EH (cell line): Measurements from ENCODE around the gene COQ10A.
"Not testable (repeated sequence)": the region's sequence is repeated elsewhere in the genome, so short reads cannot be mapped to it uniquely, and the experiment has no call there.

Experiments used
- DNase-seq: peaks from one replicate; pipeline ENCODE4 v3.0.0-alpha.2; 2015; ENCODE audit warnings: low read depth

Gene COQ10A

DNA sequence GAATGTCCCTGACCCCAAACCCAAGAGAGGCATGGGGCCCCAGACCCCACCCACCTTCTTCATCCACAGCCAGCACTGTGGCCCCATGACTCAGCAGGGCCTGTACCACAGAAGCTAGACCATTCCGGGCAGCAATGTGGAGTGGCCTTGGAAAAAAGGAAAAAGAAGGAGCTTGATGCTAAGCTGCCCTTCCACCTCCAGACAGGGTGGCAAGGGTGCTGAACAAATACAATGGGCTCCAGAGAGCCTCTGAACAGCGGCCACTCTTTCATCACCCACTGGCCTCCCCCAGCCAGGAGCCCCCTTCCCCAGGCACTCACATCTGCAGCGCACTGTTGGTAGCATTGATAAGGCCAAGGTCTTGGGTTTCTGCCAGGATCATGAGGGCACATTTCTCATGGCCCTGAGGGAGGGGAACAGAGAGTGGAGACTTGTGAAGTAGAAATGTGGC lies 23.0 kb upstream of the COQ10A start:
- DNase-seq, result no peak

DNA sequence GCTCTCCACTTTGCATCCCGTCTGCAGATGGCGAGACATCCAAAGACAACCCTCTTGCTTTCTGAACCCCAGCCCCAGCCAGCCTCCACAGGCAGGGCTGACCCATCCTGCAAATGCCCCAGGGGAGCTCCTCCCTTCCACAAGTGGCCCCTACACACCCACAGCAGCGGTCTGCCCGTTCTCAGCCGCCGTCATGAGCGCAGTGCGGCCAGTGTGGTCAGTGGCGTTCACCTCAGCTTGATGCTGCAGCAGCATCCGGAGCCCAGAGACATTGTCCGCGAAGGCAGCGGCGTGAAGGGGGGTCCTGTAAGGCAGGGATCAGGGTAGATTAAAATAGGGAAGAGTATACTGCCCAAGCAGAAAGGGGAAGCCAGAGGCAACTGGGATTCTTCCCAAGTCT lies 22.2 kb upstream of the COQ10A start:
- no peak for DNase-seq

DNA sequence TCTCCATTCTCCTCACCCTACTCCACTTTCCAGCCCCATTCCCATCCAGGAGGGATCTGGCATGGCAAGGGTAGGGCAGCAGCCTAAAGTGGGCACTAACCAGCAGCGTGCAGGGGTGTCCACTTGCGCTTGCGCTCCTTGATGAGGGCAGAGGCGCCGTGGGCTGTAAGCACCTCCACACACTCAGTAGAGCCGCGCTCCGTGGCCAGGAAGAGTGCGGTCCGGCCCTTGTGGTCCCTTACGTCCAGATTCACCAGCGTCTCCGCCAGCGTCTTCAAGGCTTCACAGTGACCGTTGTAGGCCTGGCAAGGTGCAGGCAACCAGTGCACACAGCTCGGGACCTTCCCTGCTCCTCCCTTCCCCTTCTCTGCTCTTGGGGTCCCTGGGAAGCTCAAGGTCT lies 18.8 kb upstream of the COQ10A start:
- DNase-seq, result no peak

DNA sequence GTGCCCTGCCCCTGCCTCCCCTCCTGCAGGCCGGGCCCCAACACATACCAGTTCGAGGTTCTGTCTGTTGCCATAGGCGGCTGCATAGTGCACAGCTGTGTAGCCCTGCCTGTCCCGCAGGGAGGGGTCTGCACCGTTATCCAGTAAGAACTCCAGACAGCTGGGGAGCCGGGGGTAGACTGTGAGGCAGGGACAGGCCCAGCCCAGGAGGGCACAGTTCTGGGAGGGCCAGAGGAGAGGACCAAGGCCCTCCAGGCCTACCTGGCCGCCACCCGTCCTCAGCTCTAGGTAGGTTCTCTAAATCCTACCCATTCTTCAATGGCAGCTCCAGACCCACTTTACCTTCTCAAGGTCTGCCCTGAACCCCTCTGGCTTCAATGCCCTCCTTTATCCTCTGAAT lies 18.0 kb upstream of the COQ10A start:
- DNase-seq, result no peak

DNA sequence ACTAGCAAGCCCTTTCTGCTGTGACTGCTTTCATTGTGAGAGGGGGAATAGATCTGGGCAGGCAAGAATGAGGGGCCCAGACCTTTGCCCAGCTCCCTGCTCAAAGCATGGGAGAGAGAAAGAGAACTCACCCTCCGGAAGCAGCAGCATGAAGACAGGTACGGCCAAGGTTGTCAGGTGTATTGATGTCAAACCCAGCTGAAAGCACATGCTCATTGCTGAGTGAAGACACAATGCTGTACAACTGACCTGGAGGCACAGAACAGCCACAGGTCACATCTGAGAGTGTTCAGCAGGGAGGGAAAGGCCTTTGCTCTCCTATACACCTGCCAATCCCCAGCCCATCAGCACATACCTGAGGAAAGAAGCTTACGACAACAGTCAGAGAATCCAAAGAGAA lies 14.1 kb upstream of the COQ10A start:
- no peak for DNase-seq

DNA sequence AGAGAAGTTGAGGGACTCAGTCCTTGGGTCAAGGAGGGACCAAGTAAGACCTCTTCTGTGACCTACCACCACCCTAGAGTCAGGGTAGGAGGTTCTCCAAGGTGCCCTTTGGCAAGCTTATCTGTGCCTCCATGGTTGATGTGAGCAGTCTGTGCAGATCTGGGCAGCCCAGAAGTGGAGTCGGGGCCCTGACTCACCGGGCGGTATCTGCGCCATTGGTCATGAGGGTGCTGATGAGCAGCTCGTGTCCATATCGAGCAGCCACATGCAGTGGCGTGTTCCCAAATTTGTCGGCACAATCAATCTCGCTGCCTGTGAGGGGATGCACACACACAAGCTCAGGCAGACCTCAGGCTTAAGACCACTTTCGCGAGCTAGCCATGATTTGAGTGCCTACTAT lies 13.7 kb upstream of the COQ10A start:
- no peak for DNase-seq

DNA sequence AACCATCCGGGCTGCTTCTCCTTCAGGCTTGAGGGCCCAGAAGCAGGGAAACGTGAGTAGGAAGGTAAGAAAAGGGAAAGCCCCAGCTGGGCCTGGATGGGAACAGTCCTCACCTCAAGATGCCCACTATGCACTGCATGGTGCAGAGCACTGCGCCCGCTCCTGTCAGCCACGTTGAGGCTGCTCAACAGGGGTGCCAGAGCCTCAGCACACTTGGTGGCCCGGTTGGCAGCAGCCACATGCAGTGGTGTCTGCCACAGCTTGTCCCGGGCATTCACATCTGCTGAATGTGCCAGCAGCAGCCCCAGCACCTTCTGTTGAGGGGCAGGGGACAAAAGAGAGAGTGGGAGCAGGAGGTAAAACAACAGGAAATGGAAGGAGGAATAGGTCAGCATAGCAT lies 11.1 kb upstream of the COQ10A start:
- no peak for DNase-seq

DNA sequence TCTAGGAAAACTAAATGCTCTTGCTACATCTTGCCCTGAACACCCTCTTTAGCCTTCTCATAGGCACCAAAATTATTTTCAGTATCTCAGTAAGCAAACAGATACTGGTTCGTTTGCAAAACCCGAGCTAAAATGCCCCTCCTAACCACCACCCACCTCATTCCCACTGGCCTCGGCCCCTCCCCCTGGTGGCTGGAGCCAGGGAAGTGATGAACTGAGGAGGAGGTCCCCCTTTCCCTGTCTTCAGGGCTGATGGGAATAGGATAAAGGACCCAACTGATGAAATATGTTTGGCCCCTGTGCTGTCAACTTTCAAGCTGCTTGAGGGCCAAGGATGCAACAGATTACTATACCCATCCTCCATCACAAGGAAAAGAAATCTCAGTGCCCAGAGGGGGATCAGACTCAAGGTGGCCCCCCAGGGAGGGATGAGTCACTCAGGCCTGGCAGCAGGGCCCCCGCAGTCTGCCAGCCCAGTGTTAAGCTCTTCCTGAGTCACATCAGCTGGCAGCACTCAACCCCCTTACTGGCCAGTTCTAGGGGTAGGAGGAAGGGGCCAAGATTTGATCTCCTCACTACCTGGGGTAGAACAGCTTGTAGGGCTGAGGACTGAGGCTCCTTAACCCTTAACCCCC lies 10.3 kb upstream of the COQ10A start:
- DNase-seq, result peak; percentile 67

DNA sequence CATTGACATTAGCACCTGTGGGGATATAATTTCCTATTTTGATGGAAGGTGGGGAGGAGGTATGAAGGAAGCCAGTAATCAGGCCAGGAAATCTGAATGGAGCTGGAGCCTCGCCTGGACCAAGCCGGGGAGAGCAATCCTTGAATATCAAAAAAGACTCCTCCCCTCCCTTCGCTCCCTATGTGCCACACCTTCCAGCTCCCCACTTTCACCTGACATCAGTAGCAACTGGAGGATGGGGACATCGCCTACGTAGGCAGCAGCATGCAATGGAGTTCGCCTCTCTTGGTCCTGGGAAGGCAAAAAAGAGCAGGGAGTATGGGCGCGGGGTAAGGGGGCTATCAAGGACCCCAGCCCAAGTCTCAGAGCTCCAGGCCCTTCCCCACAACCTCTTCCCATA lies 9.7 kb upstream of the COQ10A start:
- DNase-seq, result no peak

DNA sequence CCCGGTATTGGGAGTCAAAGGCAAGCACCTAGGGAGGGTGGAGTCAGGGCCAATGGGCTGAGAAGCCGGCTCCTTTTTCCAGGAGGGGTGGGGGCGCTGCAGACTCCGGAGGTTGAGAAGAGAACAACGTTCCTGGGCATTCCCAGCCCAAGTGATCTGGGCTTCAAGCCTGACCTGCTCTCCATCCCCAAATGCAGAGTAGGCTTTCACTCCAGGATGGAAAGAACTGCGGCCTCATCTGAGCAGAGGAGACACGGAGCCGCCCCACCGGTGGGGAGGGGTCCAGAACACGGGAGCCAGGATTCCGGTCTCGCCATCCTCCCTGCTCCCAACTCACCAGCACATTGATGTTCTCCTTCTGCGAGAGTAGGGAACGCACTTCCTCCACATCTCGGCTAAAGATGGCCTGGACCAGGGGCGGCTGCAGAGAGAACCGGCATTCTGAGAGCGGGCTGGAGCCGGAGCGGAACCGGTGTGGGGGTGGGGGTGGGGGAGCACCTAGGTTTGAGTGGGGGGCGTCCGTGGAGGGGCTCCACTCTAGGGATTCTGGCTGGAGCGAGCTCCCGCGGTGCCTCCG lies 9.2 kb upstream of the COQ10A start:
- DNase-seq, result peak; percentile 50

DNA sequence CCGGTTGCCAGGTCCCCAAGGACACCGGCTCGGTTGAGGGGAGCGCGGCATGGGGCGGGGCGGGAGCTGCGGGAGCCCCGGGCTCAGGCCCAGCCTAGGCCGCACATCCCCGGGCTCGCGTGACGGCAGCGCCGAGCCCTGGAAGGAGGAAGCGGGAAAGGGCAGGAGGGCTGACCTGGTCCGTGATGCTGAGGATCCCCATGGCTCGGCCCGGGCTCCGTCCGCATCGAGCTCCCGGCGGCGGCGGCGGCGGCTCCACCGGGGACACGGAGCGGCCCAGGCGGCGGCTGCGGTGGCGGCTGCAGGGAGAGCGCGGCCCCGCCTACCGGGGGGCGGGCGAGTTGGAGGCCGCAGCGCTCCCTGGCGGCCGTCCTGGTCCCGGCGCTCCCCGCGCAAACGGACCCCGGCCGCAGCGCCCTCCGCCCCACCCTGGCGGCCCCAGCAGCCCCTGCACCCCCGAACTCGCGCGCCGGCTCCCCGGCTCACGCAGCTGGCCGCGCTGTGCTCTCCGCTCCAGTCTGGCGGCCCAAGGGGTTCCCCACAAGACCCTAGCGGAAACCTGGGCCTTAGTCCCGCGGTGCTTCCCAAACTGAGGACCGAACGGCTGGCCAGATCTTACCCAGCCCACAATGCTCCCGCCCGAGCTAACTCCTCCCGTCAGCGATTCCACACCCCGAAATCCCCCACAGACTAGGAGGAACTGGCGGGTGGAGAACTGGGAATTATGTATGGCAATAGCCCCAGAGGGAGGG lies 8.5 kb upstream of the COQ10A start, which contains the start of gene ANKRD52:
Gene ANKRD52 (minus strand): TSS at position 317 of the 752 bp plus-strand sequence. CDS start 115 bp downstream, at position 202.
- DNase-seq, result peak; percentile 81

DNA sequence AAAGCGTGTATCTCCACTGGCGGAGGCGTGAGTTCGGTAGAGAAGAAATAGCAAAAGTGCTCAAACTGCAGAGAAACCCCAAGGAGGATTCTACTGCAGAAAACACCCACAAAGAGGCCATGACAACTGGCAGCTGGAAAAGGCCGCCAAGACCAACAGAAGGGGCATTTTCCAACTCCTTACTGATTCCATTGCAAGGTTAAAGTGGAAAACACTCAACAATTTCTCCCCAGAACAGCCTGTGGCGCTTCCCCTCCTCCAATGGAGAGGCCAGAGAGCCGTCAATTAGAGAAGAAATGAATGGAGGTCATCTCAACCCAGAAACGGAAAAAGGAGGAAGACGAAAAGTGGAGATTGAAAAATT lies 7.9 kb upstream of the COQ10A start:
- DNase-seq, result no peak

DNA sequence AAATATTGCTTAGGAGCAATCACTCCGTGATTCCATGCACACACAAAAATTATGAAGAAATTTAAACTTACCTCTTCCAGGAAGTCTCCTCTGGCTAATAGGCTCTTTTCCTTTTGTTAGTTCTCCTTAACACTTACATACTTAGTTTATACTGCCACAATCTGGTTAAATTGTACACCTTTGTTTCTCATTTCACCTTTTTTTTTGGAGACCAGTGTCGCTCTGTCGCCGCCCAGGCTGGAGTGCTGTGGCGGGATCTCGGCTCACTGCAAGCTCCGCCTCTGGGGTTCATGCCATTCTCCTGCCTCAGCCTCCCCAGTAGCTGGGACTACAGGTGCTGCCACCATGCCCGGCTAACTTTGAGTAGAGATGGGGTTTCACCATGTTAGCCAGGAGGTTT lies 6.4 kb upstream of the COQ10A start:
- DNase-seq, result no peak

DNA sequence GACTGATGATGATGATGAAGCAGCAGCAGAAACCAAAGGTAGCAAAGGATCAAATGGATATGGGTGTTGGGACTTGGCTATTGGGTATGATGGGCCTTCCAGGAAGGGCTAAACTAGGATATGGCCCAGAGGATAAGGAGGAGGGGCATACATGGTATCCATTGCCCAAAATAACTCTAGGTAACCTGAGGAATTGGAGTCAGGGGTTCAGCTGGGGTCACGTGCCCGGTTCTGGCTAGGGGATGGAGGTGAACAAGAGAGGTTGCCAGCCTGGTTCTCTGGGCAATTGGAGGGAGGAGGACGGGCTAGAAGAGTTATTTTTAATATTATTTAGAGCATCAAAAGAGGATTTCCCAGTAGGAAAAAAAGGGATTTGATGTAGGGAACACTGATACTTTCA lies 5.8 kb upstream of the COQ10A start:
- DNase-seq, result no peak

DNA sequence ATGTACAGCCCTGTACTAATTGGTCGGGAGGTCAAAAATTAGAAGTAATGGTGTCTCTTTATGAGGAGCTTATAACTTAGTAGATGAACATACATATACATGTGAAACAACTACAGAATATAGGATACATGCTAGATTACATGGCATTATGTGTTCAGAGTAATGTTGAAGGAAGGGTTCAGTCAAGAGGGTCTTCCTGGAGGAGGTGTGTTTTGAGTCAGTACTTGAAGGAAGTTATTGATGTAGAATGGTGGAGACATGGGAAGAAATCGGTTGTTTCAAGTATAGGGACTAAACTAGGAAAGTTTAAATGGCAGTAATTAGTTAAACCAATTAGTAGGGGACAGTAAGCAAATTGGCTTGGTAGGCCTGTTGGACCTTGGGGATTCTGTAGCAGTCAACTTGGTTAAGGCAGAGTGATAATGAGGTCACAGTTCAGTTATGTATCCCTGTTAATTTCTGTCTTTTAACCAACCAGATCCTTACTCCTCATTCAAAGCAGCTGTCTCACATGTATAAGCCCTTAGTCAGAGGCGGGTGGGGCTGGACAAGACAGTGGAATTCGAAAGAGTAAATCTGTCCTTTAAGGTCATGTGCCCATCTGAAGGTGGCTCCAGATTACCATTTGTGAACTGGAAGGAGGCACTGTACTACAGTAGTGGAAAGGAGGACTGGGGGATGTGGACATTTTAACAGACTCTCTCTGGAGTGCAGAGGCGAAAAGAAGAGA lies 5.1 kb upstream of the COQ10A start:
- DNase-seq, result peak; percentile 94

DNA sequence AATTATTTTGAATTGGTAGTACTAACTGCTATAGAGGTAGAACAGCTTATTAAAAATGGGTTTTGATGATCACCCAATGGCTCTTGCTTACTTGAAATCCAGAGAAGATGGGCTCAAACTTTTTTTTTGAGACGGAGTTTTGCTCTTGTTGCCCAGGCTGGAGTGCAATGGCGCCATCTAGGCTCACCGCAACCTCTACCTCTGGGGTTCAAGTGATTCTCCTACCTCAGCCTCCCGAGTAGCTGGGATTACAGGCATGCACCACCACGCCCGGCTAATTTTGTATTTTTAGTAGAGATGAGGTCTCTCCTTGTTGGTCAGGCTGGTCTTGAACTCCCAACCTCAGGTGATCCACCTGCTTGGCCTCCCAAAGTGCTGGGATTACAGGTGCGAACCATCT lies 3.8 kb upstream of the COQ10A start:
- not testable (repeated sequence) for DNase-seq

DNA sequence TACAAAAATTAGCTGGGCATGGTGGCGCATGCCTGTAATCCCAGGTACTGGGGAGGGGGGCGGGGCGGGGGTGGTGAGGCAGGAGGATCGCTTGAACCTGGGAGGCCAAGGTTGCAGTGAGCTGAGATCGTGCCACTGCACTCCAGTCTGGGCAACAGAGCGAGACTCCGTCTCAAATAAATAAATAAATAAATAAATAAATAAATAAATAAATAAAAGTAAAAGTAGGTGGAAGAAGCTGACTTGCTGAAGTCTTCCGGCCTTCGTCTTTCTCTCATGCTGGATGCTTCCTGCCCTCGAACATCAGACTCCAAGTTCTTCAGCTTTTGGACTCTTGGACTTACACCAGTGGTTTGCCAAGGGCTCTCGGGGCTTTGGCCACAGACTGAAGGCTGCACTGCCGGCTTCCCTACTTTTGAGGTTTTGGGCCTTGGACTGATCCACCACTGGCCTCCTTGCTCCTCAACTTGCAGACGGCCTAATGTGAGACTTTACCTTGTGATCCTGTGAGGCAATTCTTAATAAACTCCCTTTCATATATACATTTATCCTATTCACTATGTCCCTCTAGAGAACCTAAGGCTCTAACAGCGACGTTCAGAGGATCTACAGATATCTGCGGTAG lies 562 bp upstream of the COQ10A start:
- DNase-seq, result not testable (repeated sequence)

DNA sequence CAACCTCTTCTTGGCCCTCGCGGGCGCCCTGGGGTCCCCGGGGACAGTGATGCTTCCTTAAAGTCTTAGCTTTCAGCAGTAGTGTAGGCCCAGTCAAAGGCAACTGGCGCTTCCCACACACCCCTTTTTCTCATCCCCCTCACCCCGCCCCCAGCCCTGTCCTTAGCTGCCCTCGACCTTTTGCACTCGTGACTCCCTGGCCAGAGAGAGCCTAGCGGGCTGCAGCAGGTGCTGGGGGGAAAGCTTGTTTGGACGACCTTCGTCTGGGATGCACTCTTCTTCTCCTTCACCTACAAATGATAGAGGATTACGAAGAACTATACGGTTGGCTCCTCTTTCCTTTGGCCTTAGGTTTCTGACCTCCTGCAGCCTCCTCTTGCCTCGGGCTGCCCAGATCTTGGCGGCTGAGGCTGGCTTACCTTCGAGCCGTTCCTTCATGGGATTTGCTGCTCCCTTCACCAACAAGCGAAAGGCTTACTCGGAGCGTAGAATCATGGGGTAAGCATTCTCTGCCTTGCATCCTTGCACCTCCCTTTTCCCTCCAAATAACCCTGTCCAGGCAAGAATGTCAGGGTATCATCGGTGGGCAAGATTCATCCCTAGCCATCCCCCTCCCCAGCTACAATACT lies 815 bp downstream of the COQ10A start:
- no peak for DNase-seq

DNA sequence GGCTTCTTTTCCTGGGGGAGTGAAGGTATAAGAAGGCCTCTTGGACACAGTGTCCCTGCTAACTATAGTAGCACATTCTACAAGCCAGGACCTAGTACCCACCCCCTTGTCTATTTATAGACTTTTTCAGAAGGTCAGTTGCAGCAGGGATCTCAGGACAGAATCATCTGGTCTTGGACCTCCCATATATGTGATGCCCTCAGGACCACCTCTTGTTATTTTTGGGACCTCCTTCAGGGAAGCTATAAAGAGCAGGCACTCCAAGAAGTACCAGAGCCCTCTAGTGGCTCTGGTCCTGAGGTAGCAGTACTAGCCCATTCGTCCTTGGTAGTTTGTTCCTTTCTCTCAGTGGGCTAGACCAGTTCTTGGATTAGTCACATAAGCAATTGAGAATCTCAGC lies 4.3 kb downstream of the COQ10A start:
- peak; percentile 50 for DNase-seq

DNA sequence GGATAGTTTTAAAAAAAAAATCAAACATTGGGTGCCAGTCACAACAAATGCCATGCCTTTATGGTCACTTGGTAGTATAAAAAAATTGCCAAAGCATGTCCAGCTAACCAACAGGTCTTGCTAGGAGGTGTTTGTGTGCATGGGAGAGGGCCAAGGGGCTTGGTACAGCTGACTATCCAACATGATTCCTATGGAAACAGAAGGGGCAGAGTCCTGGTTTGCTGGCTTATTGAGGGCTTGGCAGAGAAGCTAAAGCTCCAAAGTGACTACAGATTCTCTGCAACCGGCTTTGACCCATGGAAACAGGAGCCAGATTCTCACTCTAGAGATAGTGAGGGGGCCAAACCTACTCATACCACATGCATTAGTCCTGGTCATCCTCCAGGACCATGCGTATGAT lies 5.7 kb downstream of the COQ10A start:
- DNase-seq, result not testable (repeated sequence)

DNA sequence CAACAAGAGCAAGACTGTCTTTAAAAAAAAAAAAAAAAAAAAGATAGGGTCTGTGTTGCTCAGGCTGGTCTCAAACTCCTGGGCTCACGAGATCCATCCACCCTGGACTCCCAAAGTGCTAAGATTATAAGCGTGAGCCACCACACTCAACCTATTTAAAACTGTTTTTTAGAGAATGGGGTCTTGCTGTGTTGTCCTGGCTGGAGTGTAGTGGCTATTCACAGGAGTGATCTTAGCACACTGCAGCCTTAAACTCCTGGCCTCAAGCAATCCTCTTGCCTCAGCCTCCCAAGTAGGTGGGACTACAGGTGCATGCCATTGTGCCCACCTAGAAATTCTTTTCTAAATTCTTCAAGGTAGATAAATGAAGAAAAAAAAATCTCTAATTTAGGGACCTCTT lies 7.6 kb downstream of the COQ10A start:
- no peak for DNase-seq

DNA sequence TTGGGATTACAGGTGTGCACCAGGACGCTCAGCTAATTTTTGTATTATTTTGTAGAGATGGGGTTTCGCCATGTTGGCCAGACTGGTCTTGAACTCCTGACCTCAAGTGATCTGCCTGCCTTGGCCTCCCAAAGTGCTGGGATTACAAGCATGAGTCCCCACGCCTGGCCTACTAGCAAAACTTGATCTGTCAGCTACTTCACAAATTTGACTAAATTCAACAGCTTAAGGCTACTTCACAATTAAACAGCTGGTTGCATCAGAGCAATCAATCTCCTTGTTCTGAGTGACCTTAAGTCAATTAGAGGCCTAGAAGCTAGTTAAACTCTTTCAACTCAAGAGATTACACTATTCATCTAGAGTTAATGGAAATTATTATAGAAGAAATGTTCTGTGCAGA lies 12.2 kb downstream of the COQ10A start:
- DNase-seq, result no peak
